Gastroesophageal sphincter (tissue), 4 donors: ENCODE data around the gene MYH11. TPM values are rescaled to one million over a fixed set of nuclear protein-coding genes. Genes with fewer than 3 reads are reported as not detected.

ENCODE experiments used
- ATAC-seq: fragments of 150-250 bp; one replicate; pipeline ENCODE4 v1.9.1; 2016; ENCODE audit warnings: mild to moderate bottlenecking, moderate library complexity
- H3K27ac ChIP-seq, 4 donors: fragments of 200-600 bp; sonication (generic) in 3 of 4; 1 replicate in 3 of 4; 2 replicates in 1 of 4; pipeline ENCODE4 v1.5.1; 2016 to 2019
- H3K27me3 ChIP-seq: fragments of 200-600 bp; sonication (generic); one replicate; pipeline ENCODE4 v1.5.1; 2019
- H3K36me3 ChIP-seq, 2 donors: fragments of 200-600 bp; sonication (generic); one replicate each; pipeline ENCODE4 v1.5.1; 2019; ENCODE audit warnings: control low read depth in 1 of 2
- H3K4me1 ChIP-seq, 3 donors: fragments of 200-600 bp; sonication (generic); 1 replicate in 2 of 3; 2 replicates in 1 of 3; pipeline ENCODE4 v1.5.1; 2016 to 2019; ENCODE audit warnings: control low read depth in 2 of 3
- H3K4me3 ChIP-seq, 2 donors: fragments of 200-600 bp; sonication (generic); one replicate each; pipeline ENCODE4 v1.5.1; 2019; ENCODE audit warnings: mild to moderate bottlenecking in 1 of 2, moderate library complexity in 1 of 2
- H3K9me3 ChIP-seq, 3 donors: fragments of 200-600 bp; sonication (generic); one replicate each; pipeline ENCODE4 v1.5.1; 2017 to 2019; ENCODE audit warnings: control low read depth in 2 of 3
- EP300 ChIP-seq: sonication (generic); formaldehyde crosslinking; IDR thresholded peaks from one replicate; pipeline ENCODE4 v1.6.1; 2017; ENCODE audit warnings: antibody characterized with exemption, mild to moderate bottlenecking
- POLR2A ChIP-seq, 2 donors: fragments of 450-650 bp; IDR thresholded peaks; one replicate each; pipeline ENCODE4 v1.6.1; 2017; ENCODE audit warnings: antibody characterized with exemption in 2 of 2, mild to moderate bottlenecking in 2 of 2, moderate library complexity in 1 of 2
- POLR2AphosphoS5 ChIP-seq: sonication (generic); formaldehyde crosslinking; IDR thresholded peaks from one replicate; pipeline ENCODE4 v1.6.1; 2017; ENCODE audit warnings: antibody characterized with exemption
- WGBS, 2 donors: methylation state at CpG; one replicate each; pipeline ENCODE4 v1.1.5; 2018; ENCODE audit warnings: low coverage in 1 of 2; 5-methylcytosine and 5-hydroxymethylcytosine counted together
- total RNA-seq, 4 donors: library from RNA; depleted of rRNA; stranded (reverse); fragments of >200 nt; gene quantifications; one replicate each; pipeline ENCODE4 v1.1.0, GENCODE V29; 2016
- TF ChIP-seq, protein P1 (sequence below), 4 experiments: fragments of 200-600 bp in 2 of 4; fragments of 450-650 bp in 2 of 4; sonication (generic) in 1 of 4; IDR thresholded peaks; one replicate each; pipeline ENCODE4 v1.5.1; 2017 to 2019; ENCODE audit warnings: antibody characterized with exemption in 4 of 4, mild to moderate bottlenecking in 2 of 4, moderate library complexity in 2 of 4

Gene MYH11
- total RNA-seq, 4 donors from 2014 or later: 7,231 to 23,237 (median 11,307) TPM

DNA sequence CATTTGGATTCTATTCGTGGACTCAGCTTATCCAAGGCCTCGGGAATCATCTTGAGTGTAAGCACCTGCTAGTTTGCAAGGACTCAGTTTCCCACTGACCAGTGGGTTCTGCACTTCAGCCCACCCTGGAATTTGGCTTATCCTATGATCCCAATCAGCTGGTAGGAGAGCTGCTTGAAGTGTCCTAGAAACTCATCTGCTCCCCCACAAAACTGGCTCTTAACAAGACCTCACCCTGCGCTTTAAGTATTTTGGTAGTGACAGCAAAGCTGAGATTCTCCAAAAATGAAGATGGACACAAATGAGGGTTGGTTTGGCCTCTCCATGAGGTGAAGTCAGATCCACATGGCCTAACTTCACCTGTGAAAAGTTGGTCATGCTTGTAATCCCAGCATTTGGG lies 149.5 kb downstream of the MYH11 start:
- H3K9me3 ChIP-seq: no peaks in the 10 kb centered on the region
- peak overlapping the region; percentile 5 to 74 (median 66) for H3K27ac ChIP-seq
- no peak for ATAC-seq
- no peaks in the 10 kb centered on the region for H3K27me3 ChIP-seq
- 20 to 55% methylated on average over 1 to 3 of the region's 3 CpGs for WGBS, 2 donors
- no peak overlapping the region for H3K4me3 ChIP-seq
- TF ChIP-seq POLR2AphosphoS5 (no peak), EP300 (no peak)
- TF ChIP-seq, protein P1, sequence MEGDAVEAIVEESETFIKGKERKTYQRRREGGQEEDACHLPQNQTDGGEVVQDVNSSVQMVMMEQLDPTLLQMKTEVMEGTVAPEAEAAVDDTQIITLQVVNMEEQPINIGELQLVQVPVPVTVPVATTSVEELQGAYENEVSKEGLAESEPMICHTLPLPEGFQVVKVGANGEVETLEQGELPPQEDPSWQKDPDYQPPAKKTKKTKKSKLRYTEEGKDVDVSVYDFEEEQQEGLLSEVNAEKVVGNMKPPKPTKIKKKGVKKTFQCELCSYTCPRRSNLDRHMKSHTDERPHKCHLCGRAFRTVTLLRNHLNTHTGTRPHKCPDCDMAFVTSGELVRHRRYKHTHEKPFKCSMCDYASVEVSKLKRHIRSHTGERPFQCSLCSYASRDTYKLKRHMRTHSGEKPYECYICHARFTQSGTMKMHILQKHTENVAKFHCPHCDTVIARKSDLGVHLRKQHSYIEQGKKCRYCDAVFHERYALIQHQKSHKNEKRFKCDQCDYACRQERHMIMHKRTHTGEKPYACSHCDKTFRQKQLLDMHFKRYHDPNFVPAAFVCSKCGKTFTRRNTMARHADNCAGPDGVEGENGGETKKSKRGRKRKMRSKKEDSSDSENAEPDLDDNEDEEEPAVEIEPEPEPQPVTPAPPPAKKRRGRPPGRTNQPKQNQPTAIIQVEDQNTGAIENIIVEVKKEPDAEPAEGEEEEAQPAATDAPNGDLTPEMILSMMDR (IDR thresholded peaks at IDR 0.05): no peak
- peaks cover 0 to 72% (median 0%) of the 10 kb centered on the region in 3 donors for H3K4me1 ChIP-seq
- peaks cover 0 to 93% of the 10 kb centered on the region in 2 donors for H3K36me3 ChIP-seq

DNA sequence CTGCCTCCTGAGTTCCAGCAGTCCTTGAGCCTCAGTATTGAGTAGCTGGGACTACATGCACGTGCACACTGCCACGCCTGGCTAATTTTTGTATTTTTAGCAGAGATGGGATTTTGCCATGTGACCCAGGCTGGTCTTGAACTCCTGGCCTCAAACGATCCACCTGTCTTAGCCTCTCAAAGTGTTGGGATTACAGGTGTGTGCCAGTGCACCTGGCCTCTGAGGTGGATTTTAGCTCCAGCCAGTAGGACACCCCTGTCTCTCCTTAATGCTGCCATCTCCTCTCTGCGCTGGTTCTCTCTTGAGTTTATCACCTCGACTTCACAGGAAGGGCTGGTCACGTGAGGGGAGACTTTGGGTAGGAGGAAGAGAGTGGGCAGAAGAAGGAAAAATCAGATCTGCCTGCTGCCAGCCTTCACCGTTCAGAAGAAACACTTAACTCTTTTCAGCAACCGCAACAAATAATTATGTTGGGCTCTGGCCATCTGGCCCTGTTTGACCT lies 151.7 kb downstream of the MYH11 start:
- Histone ChIP-seq H3K9me3 (no peaks in the 10 kb centered on the region), H3K27me3 (no peaks in the 10 kb centered on the region), H3K4me1 (peaks cover 0 to 50% (median 0%) of the 10 kb centered on the region in 3 donors), H3K27ac (peak overlapping the region; percentile 3 to 74 (median 64)), H3K4me3 (no peak overlapping the region), H3K36me3 (peaks cover 0 to 87% of the 10 kb centered on the region in 2 donors)
- TF ChIP-seq, protein P1 (IDR thresholded peaks at IDR 0.05): no peak
- TF ChIP-seq POLR2AphosphoS5 (no peak), EP300 (no peak), POLR2A (IDR thresholded peaks at IDR 0.05) (no peak)
- ATAC-seq: no peak
- WGBS, 2 donors: 34 to 39% methylated on average over 5 to 8 of the region's 8 CpGs

DNA sequence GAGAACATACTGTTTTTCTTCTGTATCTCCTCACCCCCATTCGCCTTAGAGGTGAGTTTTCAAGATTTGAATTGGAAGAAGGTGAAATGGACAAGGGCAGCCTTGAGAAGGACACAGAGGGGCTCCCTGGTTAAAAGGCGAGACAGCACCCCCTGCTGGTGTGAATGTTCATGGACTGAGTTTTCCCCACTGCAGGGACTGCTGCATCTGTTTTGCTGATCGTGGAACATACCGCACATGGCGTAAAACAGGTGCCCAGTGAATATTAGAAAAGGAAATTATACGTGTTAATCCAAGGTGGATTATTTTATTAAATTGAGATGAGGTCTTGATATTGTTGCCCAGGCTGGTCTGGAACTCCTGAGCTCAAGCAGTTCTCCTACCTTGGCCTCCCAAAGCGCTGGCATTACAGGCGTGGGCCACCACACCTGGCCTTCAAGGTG lies 152.3 kb downstream of the MYH11 start:
- no peak for TF ChIP-seq POLR2A (IDR thresholded peaks at IDR 0.05)
- no peak for TF ChIP-seq EP300
- TF ChIP-seq, protein P1 (IDR thresholded peaks at IDR 0.05): peak in 3 of 4 experiments; percentile 70 to 83 (median 73)
- TF ChIP-seq POLR2AphosphoS5: peak; percentile 16
- 57% methylated on average over 8 of the region's 8 CpGs; no CpG with 5 or more reads in 1 of the 2 donors for WGBS, 2 donors
- Histone ChIP-seq H3K4me3 (no peak overlapping the region), H3K27me3 (no peaks in the 10 kb centered on the region), H3K4me1 (peaks cover 0 to 45% (median 0%) of the 10 kb centered on the region in 3 donors), H3K9me3 (no peaks in the 10 kb centered on the region), H3K36me3 (peaks cover 0 to 87% of the 10 kb centered on the region in 2 donors), H3K27ac (peak overlapping the region; percentile 3 to 74 (median 64))
- ATAC-seq: peak; percentile 44

DNA sequence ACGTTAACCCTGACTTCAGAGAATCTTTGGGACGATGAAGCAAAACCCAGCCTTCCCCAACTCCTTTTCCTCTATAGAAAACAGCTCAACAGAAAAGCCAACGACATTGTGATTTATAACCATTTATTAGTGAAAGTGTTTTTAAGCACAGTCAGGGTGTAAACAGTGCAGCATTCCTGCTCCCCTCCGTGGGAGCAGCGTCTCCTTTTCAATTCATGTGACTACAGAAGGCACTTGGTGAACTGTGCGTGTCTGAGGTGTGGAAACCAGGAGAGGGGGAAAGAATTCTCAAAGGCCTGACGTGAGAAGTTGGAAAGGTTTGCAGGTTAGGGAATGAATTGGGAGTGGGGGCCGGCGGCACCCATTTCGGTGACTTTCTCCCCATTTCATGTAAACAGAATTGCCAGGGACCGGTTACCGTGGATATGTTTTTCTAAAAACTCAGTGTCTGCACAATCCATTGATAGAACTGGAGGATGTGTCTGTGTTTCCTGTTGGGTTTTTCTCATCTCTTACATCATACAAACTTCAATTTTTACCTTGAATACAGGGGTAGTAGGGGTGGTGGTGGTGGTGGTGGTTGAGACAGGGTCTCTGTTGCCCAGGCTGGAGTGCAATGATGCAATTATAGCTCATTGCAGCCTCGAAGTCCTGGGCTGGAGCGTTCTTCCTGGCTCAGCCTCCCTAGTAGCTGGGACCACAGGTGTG lies 153.6 kb downstream of the MYH11 start:
- Histone ChIP-seq H3K27ac (peak overlapping the region; percentile 32 to 77 (median 72)), H3K9me3 (no peaks in the 10 kb centered on the region), H3K4me3 (no peak overlapping the region), H3K4me1 (peaks cover 0 to 31% (median 0%) of the 10 kb centered on the region in 3 donors), H3K36me3 (peaks cover 0 to 87% of the 10 kb centered on the region in 2 donors), H3K27me3 (no peaks in the 10 kb centered on the region)
- peak in 1 of 2 donors; percentile 8 for TF ChIP-seq POLR2A (IDR thresholded peaks at IDR 0.05)
- no peak for TF ChIP-seq EP300
- TF ChIP-seq, protein P1 (IDR thresholded peaks at IDR 0.05): no peak
- TF ChIP-seq POLR2AphosphoS5: peak; percentile 68
- WGBS, 2 donors: 25 to 63% methylated on average over 11 to 13 of the region's 14 CpGs
- ATAC-seq: no peak
